Stimulated activated CD8-positive, alpha-beta memory T cell treated with anti-CD3 and anti-CD28 coated beads, Interleukin-7, amount 100 ng/mL, for 24 hours (primary cell): ENCODE measurements around the gene INTS2.
A peak's percentile ranks its signal among the peaks of the same experiment; 100 is the strongest.
"Not testable (repeated sequence)": the region's sequence is repeated elsewhere in the genome, so short reads cannot be mapped to it uniquely, and the experiment has no call there.

Source experiments
- DNase-seq: peaks from one replicate; pipeline ENCODE4 v3.0.0-alpha.2; 2020; ENCODE audit warnings: low read depth

INTS2 gene

DNA sequence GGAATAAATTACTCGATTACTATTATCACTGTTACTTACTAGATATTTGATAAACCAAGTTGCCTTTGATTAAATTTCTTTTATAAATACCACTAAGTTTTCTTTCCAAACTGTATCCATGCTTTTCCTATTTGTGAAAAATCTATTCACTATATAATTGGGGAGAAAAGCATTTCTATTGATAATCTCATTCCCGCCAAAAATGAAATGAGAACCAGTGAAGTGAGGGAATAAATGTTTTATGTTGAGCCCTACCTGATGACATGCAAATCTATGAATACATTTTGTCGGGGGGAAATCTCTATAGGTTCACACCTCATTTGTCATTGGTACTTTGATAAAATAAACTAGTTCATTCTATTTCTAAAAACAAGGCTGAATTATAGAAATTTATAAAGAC, 80.1 kb downstream of the INTS2 start:
- DNase-seq, result no peak

DNA sequence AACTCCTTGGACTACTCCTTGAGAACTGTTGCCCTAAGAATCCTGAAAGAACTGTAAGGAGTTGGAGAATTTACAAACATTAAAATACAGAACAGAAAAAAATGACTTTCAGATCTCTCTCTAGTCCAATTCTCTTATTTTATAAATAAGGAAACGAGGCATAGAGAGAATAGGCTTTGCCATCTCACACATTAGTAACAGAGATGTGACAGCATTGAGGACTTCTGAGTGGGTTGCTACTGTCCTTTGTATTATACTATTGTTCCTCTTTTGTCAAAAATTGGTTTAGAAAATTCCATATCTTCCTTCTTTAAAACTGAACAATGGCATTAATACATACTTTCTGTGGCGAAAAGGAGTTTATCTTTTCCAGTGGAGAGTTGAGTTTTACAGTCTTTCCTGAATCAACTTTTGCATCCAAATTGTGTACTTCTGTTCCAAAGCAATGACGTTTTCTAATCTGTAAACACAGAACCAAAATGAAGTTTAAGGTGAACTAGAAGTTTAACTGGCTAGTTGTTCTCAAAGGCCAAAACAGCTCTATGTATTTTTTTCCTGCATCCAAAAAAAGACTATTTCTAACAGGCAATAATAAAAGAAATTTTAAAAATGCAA, 80.9 kb downstream of the INTS2 start:
- no peak for DNase-seq

- DNase-seq, result no peak
These were observed 81.7 kb downstream of the INTS2 start for GRCh38 chr17:61846088-61846487.

DNA sequence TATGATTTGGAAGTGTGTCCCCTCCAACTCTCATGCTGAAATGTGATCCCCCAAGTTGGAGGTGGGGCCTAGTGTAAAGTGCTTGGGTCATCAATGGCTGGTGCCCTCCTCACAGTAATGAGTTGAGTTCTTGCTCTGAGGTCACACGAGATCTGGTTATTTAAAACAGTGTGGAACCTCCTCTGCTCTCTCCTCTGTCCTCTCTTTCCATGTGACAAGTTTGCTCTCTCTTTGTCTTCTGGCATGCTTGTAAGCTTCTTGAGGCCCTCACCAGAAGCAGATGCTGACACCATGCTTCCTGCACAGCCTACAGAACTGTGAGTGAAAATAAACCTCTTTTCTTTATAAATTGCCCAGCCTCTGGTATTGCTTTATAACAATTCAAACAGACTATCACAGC, 84.3 kb downstream of the INTS2 start:
- DNase-seq, result no peak

- no peak for DNase-seq
These were observed 84.9 kb downstream of the INTS2 start for GRCh38 chr17:61842899-61843298.

GRCh38 chr17:61839300-61839786, 88.4 kb downstream of the INTS2 start:
- no peak for DNase-seq

DNA sequence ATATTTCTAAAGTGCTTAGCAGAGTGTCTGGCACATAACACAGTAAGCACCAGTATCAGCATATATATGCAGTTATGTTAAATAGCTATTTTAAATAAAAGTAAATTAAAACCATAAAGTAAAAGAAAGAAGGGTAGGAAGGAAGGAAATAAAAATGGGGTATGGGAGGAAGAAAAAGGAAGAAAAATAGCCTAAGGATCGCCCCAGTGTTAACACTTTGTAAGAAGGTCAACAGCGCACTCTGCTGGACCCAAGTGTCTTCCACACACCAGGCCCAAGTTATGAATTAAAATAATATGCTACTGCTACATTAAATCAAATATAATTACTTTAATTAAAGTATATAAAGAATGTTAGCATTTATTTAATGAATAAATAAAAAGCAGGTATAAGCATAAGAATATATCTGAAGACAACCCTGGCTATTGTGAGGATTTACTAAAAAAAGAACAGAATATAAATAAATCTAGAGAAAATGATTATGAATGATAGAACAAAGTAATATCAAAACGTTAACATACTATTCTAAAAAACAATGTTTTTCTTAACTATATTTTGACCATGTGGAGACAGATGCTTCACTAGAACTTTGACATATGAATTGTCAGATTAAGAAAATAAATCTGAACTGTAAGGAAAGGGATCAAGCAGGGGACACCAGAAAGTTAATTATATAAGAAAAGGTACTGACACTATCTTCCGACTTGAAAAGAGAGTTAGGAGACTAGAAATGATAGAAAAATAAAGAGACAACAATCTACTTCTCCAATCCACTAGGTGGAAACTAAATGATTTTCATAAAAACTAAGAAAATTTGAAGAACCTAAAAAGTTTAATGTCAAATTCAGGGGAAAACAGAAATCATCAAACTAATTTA, 90.4 kb downstream of the INTS2 start:
- peak; percentile 7 for DNase-seq

- no peak for DNase-seq
These were observed 91.3 kb downstream of the INTS2 start for GRCh38 chr17:61836266-61837174.

DNA sequence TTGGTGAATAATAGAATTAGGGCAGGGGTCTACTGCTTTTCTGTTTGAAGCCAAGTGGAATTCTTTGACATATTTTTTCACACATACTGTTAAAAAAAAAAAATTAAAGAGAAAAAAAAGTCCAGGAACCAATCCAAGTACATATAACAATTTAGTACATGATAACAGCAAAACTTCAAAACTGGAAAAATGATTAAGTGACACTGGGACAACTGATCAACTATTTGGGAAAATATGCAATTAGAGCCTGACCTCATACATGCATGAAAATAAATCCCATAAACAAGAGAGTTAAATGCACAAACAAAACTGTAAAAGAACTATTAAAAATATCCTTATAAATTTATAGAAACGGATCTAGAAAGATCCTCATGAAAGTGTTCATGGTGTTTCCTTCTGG, 92.2 kb downstream of the INTS2 start:
- DNase-seq, result no peak

DNA sequence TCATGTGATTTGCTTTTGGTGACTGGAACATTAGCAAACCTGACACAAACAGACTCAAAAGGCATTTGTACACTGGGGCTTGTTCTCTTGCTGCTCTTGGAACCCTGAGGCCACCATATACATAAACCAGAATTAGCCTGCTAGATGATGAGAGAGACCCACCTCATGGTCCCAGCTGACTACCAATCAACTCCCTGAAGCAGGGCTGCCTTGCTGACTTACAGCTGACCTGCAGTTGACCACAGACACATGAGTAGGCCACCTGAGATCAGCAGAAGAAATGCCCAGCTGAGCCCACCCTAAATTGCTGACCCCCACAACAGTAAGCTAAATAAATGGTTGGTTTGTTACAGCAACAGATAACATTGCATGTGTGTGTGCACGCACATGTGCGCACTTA, 93.2 kb downstream of the INTS2 start:
- DNase-seq, result no peak

DNA sequence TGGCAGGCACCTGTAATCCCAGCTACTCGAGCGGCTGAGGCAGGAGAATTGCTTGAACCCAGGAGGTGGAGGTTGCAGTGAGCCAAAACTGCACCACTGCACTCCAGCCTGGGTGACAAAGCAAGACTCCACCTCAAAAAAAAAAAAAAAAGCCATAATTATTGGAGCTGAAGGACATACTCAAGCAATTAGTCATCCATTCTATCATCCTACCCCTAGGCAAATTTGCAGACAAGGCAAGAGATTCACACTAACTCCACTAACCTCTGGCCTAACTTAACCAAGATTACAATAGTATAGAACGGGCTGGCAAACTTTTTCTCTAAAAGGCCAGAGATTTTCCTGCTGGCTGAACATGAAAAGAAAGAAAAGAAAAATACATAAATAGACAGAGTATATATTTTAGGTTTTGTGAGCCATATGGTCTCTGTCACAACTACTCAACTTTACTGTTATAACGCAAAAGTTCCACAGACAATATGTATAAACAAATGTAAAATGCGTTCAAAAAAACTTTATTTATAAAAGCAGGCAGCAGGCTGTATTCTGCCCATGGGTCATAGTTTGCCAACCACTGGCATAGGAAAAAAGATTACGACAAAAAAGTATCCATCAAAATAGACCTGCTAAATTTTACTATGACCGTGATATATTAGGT, 94.1 kb downstream of the INTS2 start:
- DNase-seq, result no peak

DNA sequence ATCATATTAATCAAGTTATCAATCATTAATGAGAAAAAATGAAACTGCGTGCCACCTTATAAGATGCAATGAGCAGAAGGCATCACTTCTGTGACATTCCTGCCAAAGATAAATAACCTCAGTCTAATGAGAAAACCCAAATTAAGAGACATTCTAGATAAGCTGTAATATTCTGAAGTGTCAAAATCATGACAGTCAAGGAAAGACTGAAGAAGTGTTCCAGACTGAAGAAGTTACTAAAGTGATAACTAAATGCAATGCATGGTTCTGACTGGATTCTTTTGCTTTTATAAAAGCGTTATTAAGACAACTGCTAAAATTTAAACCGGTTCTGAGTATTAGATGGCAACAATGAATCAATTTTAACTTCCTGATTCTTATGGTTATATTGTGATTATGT, 95.3 kb downstream of the INTS2 start:
- no peak for DNase-seq

DNA sequence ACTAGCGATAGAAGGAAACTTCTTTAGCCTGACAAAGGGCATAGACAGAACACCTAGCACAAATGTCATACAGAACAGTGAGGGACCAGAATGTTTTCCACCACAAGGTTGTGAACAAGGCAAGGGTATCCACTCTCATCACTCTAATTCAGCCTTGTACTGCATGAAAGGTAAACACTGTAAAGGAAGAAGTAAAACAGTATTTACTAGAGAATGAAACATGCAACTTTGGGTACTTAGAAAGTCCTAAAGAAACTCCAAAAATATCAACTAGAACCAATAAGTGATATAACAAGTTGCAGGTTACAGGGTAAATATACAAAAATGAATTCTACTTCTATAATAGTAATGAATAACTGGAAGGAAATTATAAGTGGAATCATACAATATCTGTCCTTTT, 96.7 kb downstream of the INTS2 start:
- DNase-seq, result no peak

DNA sequence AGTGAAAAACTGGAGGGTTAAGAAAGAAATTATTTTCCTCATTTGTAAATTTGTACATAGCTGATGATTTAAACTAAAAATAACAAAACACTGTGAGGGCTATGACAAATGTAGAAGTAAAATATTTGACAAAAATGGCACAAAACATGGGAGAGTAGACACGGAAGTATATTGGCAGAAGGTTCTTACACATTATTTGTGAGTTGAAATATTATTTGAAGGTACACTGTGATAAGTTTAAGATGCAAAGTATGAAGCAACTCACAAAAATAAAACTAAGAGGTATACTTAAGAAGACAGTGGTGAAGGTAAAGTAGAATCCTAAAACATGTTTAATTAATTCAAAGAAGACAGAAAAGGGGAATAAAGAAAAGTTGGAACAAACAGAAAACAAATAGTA, 99.1 kb downstream of the INTS2 start:
- no peak for DNase-seq

- no peak for DNase-seq
These were observed 100.0 kb downstream of the INTS2 start for GRCh38 chr17:61827649-61828395.

DNA sequence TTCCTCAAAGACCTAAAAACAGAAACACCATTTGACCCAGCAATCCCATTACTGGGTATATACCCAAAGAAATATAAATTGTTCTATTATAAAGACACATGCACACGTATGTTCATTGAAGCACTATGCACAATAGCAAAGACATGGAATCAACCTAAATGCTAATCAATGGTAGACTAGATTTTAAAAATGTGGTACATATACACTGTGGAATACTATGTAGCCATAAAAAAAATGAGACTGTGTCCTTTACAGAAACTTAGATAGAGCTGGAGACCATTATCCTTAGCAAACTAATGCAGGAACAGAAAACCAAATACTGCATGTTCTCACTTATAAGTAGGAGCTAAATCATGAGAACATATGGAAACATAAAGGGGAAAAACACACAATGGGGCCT, 100.9 kb downstream of the INTS2 start:
- DNase-seq, result not testable (repeated sequence)

DNA sequence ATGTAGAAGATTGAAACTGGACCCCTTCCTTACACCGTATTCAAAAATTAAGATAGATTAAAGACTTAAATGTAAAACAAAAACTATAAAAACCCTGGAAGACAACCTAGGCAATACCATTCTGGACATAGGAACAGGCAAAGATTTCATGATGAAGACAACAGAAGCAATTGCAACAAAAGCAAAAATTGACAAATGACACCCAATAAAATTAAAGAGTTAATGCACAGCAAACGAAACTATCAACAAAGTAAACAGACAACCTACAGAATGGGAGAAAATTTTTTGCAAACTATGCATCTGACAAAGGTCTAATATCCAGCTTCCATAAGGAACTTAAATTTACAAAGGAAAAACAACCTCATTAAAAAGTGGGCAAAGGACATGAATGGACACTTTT, 101.6 kb downstream of the INTS2 start:
- not testable (repeated sequence) for DNase-seq

DNA sequence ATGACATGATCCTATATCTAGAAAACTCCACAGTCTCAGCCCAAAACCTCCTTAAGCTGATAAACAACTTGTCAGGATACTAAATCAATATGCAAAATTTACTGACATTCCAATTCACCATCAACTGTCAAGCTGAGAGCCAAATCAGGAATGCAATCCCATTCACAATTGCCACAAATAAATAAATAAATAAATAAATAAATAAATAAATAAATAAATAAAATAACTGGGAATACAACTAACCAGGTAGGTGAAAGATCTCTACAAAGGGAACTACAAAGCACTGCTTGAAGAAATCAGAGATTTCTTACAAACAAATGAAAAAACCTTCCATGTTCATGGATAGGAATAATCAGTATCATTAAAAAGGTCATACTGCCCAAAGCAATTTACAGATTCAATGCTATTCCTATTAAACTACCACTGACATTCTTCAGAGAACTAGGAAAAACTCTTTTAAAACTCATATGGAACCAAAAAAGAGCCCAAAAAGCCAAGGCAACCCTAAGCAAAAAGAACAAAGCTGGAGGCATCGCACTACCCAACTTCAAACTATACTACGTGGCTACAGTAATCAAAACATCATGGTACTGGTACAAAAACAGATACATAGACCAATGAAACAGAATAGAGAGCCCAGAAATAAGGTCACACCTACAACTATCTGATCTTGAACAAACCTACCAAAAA, 102.2 kb downstream of the INTS2 start:
- DNase-seq, result no peak

- no peak for DNase-seq
These were observed 105.2 kb downstream of the INTS2 start for GRCh38 chr17:61822326-61823285.
